ENCODE results near the gene TMEM79.
"Not testable (repeated sequence)": the region's sequence is repeated elsewhere in the genome, so short reads cannot be mapped to it uniquely, and the experiment has no call there.

TMEM79 gene

DNA sequence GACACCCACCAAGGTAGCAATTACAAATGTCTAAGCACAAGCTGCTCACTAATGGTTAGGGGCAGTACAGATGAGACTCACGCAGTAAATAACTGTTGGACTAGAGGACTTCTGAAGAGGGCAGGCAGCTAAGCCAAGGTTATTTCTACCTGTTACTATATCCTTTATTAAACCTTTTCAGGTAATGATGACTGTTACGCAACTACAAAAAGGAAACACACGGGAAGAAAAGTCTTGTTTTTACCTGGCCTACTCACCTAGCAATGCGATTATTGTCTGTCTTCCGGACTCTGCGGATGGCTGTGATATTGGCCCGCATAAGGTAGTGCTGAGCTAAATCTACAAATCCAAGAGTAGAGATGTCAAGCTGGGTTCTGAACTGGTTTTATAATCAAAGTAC lies 32.8 kb downstream of the TMEM79 start:
- DNase-seq: no peak

DNA sequence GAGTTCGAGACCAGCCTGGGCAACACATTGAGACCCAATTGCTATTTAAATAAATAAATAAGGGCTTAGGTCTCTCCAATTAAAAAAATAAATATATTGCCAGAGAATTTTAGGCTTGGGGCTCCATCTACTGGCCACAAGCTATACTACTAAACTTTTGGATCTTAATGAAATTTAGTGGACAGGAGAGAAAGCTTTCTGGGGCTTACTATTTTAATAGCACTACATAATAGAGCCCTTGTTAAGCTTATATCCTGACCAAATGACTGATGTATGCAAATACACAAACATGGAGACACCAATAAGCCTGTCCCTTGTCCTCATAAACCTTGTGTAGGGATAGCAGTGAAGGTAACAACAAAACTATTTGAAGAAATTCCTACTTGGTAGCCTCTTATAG lies 35.5 kb downstream of the TMEM79 start:
- peak; percentile 49 for DNase-seq

DNA sequence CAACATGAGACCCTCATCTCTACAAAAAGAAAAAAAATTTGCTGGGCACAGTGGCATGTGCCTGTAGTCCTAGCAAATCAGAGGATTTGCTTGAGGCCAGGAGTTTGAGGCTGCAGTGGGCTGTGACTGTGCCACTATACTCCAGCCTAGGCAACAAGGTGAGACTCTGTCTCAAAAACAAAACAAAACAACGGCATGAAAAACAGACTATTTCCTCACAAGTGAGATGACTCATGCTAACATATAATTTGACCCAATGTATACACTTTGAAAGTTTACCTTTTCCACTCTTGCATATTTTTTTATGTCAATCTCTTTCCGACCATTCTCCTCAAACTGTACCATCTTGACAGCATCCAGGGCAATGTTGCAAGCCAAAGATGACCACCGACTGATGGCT lies 36.4 kb downstream of the TMEM79 start:
- DNase-seq: no peak

DNA sequence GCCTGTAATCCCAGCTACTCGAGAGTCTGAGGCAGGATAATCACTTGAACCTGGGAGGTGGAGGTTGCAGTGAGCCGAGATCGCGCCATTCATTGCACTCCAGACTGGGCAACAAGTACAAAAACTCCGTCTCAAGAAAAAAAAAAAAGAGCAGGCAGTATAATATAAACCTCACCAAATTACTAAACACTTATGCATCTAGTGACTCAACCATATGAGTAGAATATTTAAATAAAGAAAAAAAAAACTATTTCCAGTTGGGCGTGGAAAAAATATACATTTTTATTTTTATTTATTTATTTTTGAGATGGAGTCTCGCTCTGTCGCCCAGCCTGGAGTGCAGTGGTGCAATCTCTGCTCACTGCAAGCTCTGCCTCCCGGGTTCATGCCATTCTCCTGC lies 39.1 kb downstream of the TMEM79 start:
- DNase-seq: not testable (repeated sequence)

DNA sequence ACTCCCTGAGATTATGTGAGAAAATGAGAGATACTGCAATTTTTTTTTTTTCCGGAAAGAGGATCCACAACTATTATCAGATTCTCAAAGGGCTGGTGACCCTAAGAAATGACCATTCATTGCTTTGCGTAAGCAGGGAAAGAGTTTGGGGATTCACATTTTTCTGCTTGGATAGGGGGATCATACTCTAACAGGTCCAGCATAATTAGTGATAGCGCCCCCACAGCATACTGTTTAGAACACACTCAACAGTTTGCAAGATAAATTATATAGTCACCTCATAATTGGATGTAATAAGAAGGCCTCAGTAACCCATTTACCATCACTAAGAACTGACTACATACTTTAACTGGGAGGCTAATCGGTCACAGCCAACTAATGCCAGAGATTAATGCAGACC lies 52.1 kb downstream of the TMEM79 start:
- peak; percentile 17 for DNase-seq

DNA sequence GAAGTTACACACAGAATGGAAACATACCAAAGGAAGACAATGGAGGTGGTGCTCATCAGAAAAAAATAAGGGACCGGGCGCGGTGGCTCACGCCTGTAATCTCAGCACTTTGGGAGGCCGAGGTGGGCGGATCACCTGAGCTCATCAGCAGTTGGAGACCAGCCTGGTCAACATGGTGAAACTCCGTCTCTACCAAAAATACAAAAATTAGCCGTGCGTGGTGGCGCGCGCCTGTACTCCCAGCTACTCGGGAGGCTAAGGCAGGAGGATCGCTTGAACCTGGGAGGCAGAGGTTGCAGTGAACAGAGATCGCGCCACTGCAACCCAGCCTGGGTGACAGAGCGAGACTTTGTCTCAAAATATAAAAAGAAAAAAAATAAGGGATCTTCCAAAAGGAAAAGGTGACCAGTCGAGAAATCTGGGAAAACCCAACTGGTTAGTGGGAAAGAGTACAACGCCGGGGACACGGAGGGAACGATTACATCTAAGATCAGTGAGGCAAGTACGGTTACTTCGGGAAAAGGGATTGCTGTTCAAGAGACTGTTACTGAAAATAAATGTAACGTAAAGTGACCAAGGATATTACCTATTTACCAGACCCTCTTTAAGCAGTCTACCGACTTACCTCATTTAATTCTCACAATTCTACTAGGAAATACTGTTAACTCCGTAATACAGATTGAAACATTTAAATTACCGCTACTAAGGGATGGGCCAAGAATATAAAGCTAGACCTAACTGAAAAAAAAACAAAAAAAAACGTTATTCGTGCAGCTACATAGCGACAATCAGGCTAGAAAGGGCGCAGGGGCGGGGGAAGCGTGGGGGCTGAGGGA lies 53.1 kb downstream of the TMEM79 start:
- no peak for DNase-seq

DNA sequence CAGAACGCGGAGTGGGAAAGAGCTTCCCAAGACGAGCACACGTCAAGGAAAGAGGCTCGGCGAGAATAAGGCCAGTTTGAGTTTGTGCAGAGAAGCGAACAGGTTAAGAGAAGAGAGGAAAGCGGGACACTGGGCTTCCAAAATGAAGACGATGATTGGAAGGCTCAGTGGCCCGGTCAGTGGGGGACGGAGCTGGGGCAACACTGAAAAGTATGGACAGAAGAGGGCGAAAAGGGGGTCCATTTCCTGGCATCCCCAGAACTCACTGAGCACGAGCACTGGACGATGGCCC lies 53.7 kb downstream of the TMEM79 start:
- no peak for DNase-seq

DNA sequence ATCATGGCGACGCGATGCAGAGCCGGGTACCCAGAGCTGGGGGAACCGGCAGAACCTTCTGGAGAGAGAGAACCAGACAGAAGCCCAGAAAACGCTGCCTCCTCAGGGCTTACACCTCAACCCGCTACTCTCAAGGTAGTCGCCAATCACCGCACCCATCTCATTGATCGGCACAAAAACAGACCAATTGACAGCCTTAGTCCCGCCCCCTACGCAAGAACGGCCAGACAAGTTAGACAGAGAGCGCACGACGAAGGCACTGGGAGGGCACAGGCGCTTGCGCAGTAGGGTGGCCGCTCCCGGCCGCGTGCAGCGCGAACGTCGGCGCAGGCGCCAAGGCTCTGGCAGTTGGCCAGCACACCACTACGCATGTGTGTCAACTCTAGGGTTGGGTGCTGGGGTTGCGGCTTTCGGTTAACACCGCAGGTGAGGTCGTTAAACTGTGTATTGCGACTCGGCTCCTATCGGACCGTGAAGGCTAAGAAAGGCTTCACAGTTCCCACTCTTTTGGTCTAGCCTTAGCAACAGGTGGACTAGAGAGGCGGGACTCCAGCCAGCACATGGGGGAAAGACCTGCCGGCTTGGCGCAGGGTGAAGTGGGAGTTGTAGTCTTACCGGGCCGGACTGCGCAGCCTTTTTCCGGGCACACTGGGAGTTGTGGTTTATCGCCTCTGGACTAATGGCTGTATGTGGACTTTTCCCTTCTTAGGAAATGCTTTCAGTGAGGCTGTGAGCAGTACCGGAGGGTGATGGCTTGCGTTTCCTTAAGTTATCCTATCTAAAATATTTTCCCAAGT lies 54.3 kb downstream of the TMEM79 start, which contains the start of the genes CCT3 and TSACC:
TSS of gene CCT3 (minus strand) at position 113 of the 797 bp plus-strand sequence. CDS start at position 5, 108 bp downstream.
TSS of gene TSACC (plus strand) at position 347 of the 797 bp plus-strand sequence. CDS start 1,232 bp downstream, outside the sequence.
- DNase-seq: peak; percentile 100

Data from CD4-positive, alpha-beta T cell treated with Interleukin-21 for 1 hour (primary cell).